ENCODE measurements around the gene DDX39A. TPM values are rescaled to one million over a fixed set of nuclear protein-coding genes. Genes with fewer than 3 reads are reported as not detected.

The DDX39A gene
- total RNA-seq, 4 donors from 2014 or later = 31.4 to 55.5 (median 43.4) TPM

DNA sequence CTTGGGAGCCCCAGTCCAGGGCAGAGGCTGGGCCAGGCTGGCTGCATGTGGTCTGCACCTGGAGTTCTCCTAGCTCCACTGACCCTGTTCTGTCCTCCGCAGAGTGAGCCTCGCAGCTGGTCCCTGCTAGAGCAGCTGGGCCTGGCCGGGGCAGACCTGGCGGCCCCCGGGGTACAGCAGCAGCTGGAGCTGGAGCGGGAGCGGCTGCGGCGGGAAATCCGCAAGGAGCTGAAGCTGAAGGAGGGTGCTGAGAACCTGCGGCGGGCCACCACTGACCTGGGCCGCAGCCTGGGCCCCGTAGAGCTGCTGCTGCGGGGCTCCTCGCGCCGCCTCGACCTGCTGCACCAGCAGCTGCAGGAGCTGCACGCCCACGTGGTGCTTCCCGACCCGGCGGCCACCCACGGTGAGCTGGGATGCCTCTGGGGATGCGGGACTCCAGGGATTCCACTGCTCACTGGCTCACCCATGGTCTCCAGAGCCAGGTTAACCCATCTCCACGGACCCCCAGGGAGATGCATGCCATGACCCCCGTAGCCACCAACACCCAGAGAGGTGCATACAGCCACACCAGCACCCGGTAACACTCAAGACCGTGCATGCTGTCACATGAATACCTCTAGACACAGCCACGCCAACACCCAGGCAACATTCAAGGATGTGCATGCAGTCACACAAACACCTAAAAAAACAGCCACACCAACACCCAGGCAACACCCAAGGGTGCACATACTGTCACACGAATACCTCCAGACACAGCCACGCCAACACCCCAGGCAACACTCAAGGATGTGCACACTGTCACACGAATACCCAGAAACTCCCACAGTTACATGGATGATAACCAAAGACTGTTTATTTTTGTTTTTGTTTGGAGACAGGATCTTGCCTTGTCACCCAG lies 22.1 kb upstream of the DDX39A start:
- Histone ChIP-seq H3K4me1 (peaks cover 0 to 52% (median 10%) of the 10 kb centered on the region in 3 donors), H3K4me3 (no peak overlapping the region), H3K36me3 (peaks cover 0 to 71% of the 10 kb centered on the region in 2 donors), H3K27ac (peak overlapping the region in 1 of 4 donors; percentile 65), H3K27me3 (no peaks in the 10 kb centered on the region), H3K9me3 (no peaks in the 10 kb centered on the region)
- 83 to 85% methylated on average over 2 to 4 of the region's 34 CpGs for WGBS, 2 donors (ENCODE audit: low coverage in 1 of 2)
- TF ChIP-seq POLR2AphosphoS5 (IDR thresholded peaks at IDR 0.05) = no peak
- no peak for TF ChIP-seq POLR2A (IDR thresholded peaks at IDR 0.05)
- TF ChIP-seq, protein P1, sequence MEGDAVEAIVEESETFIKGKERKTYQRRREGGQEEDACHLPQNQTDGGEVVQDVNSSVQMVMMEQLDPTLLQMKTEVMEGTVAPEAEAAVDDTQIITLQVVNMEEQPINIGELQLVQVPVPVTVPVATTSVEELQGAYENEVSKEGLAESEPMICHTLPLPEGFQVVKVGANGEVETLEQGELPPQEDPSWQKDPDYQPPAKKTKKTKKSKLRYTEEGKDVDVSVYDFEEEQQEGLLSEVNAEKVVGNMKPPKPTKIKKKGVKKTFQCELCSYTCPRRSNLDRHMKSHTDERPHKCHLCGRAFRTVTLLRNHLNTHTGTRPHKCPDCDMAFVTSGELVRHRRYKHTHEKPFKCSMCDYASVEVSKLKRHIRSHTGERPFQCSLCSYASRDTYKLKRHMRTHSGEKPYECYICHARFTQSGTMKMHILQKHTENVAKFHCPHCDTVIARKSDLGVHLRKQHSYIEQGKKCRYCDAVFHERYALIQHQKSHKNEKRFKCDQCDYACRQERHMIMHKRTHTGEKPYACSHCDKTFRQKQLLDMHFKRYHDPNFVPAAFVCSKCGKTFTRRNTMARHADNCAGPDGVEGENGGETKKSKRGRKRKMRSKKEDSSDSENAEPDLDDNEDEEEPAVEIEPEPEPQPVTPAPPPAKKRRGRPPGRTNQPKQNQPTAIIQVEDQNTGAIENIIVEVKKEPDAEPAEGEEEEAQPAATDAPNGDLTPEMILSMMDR (IDR thresholded peaks at IDR 0.05) = no peak
- ATAC-seq = no peak

GRCh38 chr19:14440049-14440448 lies 20.9 kb upstream of the DDX39A start:
- H3K27ac ChIP-seq = peak overlapping the region in 3 of 4 donors; percentile 26 to 65 (median 32)
- H3K4me3 ChIP-seq = peak overlapping the region in 1 of 2 donors; percentile 26
- TF ChIP-seq EP300 (IDR thresholded peaks at IDR 0.05) = no peak
- TF ChIP-seq, protein P1 (IDR thresholded peaks at IDR 0.05) = no peak
- no peak for TF ChIP-seq POLR2AphosphoS5 (IDR thresholded peaks at IDR 0.05)
- TF ChIP-seq POLR2A (IDR thresholded peaks at IDR 0.05) = no peak
- peak; percentile 40 for ATAC-seq
- no peaks in the 10 kb centered on the region for H3K9me3 ChIP-seq
- WGBS, 2 donors (ENCODE audit: low coverage in 1 of 2) = 45 to 53% methylated on average over 3 to 9 of the region's 9 CpGs
- H3K4me1 ChIP-seq = peaks cover 0 to 64% (median 19%) of the 10 kb centered on the region in 3 donors
- peaks cover 0 to 65% of the 10 kb centered on the region in 2 donors for H3K36me3 ChIP-seq
- no peaks in the 10 kb centered on the region for H3K27me3 ChIP-seq

- no peak for ATAC-seq
- WGBS, 2 donors (ENCODE audit: low coverage in 1 of 2) = 68% methylated on average over 3 of the region's 9 CpGs; no CpG with 5 or more reads in 1 of the 2 donors
- TF ChIP-seq, protein P1 (IDR thresholded peaks at IDR 0.05) = no peak
- no peak for TF ChIP-seq POLR2A (IDR thresholded peaks at IDR 0.05)
- no peak for TF ChIP-seq EP300 (IDR thresholded peaks at IDR 0.05)
- no peak for TF ChIP-seq POLR2AphosphoS5 (IDR thresholded peaks at IDR 0.05)
- Histone ChIP-seq H3K9me3 (no peaks in the 10 kb centered on the region), H3K4me3 (no peak overlapping the region), H3K4me1 (peaks cover 0 to 74% (median 26%) of the 10 kb centered on the region in 3 donors), H3K27ac (no peak overlapping the region), H3K27me3 (no peaks in the 10 kb centered on the region), H3K36me3 (peaks cover 0 to 54% of the 10 kb centered on the region in 2 donors)
Measured at GRCh38 chr19:14439014-14439413, 19.9 kb upstream of the DDX39A start.

DNA sequence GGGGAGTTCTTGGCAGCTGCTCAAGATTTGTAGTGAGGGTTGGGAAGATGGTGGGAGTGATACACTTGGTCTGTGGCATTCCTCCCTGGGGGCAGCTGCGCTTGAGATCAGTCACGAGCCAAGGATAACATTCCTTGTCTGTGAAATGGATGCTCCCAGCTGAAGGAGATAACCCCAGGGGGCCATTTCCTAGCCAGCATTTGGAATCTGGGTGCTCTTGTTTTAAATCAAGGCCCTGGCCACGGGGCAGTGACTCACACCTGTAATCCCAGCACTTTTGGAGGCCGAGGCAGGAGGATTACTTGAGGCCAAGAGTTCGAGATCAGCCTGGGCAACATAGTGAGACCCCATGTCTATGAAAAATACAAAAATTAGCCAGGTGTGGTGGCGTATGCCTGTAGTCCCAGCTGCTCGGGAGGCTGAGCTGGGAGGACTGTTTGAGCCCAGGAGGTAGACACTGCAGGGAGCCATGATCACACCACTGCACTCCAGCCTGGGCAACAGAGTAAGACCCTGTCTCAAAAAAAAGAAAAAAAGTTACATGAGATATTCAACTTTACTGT lies 18.5 kb upstream of the DDX39A start:
- 67 to 96% methylated on average over 2 to 4 of the region's 7 CpGs for WGBS, 2 donors (ENCODE audit: low coverage in 1 of 2)
- no peak overlapping the region for H3K4me3 ChIP-seq
- H3K27me3 ChIP-seq = no peaks in the 10 kb centered on the region
- H3K9me3 ChIP-seq = no peaks in the 10 kb centered on the region
- ATAC-seq = no peak
- TF ChIP-seq EP300 (IDR thresholded peaks at IDR 0.05) = no peak
- TF ChIP-seq, protein P1 (IDR thresholded peaks at IDR 0.05) = no peak
- TF ChIP-seq POLR2AphosphoS5 (IDR thresholded peaks at IDR 0.05) = no peak
- TF ChIP-seq POLR2A (IDR thresholded peaks at IDR 0.05) = no peak
- H3K36me3 ChIP-seq = peaks cover 0 to 41% of the 10 kb centered on the region in 2 donors
- no peak overlapping the region for H3K27ac ChIP-seq
- peaks cover 0 to 80% (median 29%) of the 10 kb centered on the region in 3 donors for H3K4me1 ChIP-seq

All from gastroesophageal sphincter (tissue), 4 donors.